ENCODE results near the gene TFG. TPM values are rescaled to one million over a fixed set of nuclear protein-coding genes. Genes with fewer than 3 reads are reported as not detected.

TFG gene
- total and polyA plus RNA-seq, 11 donors = 54.9 to 115 (median 90.5) TPM

DNA sequence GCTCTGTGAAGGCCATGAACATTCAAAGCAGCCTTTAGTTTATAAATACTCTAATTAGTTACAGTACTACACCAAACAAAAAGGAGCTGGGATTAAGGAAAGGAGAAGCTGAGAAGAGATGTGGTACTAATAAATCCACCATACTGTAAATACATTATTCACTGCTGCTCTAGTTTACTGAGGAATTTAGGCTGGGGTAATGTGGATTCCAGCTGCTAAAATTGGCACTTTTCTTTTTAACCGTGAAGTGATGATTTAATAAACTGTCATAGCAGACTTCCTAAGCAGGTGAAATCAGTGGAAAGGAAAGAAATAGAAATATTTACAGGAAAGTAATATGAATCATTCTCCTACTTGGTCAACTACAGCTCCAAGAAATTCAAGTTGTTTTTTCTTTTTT lies 88.7 kb downstream of the TFG start:
- TF ChIP-seq POLR2A (IDR thresholded peaks at IDR 0.05) = no peak
- TF ChIP-seq, protein P1, sequence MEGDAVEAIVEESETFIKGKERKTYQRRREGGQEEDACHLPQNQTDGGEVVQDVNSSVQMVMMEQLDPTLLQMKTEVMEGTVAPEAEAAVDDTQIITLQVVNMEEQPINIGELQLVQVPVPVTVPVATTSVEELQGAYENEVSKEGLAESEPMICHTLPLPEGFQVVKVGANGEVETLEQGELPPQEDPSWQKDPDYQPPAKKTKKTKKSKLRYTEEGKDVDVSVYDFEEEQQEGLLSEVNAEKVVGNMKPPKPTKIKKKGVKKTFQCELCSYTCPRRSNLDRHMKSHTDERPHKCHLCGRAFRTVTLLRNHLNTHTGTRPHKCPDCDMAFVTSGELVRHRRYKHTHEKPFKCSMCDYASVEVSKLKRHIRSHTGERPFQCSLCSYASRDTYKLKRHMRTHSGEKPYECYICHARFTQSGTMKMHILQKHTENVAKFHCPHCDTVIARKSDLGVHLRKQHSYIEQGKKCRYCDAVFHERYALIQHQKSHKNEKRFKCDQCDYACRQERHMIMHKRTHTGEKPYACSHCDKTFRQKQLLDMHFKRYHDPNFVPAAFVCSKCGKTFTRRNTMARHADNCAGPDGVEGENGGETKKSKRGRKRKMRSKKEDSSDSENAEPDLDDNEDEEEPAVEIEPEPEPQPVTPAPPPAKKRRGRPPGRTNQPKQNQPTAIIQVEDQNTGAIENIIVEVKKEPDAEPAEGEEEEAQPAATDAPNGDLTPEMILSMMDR (IDR thresholded peaks at IDR 0.05) = no peak
- intact Hi-C loops (cut with DNase I) = loop anchor here in 3 of 10 donors (5.0 to 10.0 kb wide), 3 partner anchors 63 to 336 kb away; no protein-coding TSS in a partner anchor

More for the DNA sequence above, 88.7 kb downstream of the TFG start:
- Histone ChIP-seq H3K9me3 (no peaks in the 10 kb centered on the region), H3K4me1 (peaks cover 0 to 9% (median 0%) of the 10 kb centered on the region in 12 donors), H3K36me3 (peaks cover 0 to 12% (median 0%) of the 10 kb centered on the region in 9 donors), H3K27ac (no peak overlapping the region), H3K4me3 (no peak overlapping the region), H3K27me3 (no peaks in the 10 kb centered on the region)
- 54 to 71% (median 64%) methylated on average over 1 of the region's 1 CpG for WGBS, 4 donors
- no peak for ATAC-seq
- no peak for DNase-seq

Other genes starting within 250 kb of the TFG start
- gene TMEM45A, start 216.9 kb upstream of the TFG start, total RNA-seq = 1 to 10 TPM; 1.8 to 6.6 (median 3.1) TPM
- gene TMEM45A, start 216.9 kb upstream of the TFG start, polyA plus RNA-seq = 10 to 100 TPM in 1 of 2 donors, 1 to 10 TPM in 1; 1.9 to 11.2 TPM
- gene ADGRG7, start 99.9 kb upstream of the TFG start, total RNA-seq = under 1 TPM in 1 of 9 donors, not detected in 8; 0.23 TPM
- gene ADGRG7, start 99.9 kb upstream of the TFG start, polyA plus RNA-seq = not detected